ENCODE data around the gene SRGAP1. TPM values are rescaled to one million over a fixed set of nuclear protein-coding genes. Genes with fewer than 3 reads are reported as not detected.
A peak's percentile ranks its signal among the peaks of the same experiment; 100 is the strongest.
"Not testable (repeated sequence)": the region's sequence is repeated elsewhere in the genome, so short reads cannot be mapped to it uniquely, and the experiment has no call there.

SRGAP1 gene
- total RNA-seq, 2 experiments from 2014 or later = 0.03 to 0.08 TPM

GRCh38 chr12:63816031-63816430, 28.5 kb upstream of the SRGAP1 start:
- Mint-ChIP-seq H3K4me1 (peaks cover 13% of the 10 kb centered on the region), H3K27me3 (peaks cover 6% of the 10 kb centered on the region), H3K36me3 (peaks cover 2% of the 10 kb centered on the region), H3K9me3 (peaks cover 4% of the 10 kb centered on the region), H3K4me3 (no peak overlapping the region), H3K27ac (no peak overlapping the region)
- POLR2A ChIA-PET = no interaction called here
- ATAC-seq (ENCODE audit: low read depth) = no peak
- no peak for DNase-seq

DNA sequence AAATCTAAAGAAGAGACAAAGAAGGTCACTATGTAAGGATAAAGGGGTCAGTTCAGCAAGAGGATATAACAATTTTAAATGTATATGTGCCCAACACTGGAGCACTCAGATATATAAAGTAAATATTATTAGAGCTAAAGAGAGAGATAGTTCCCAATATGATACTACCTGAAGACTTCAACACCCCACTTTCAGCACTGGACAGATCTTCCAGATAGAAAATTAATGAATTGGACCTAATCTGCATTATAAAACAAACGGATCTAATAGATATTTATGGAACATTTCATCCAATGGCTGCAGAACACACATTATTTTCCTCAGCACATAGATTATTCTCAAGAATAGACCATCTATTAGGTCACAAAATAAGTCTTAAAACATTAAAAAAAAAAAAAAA, 24.1 kb upstream of the SRGAP1 start:
- DNase-seq = no peak
- POLR2A ChIA-PET = no interaction called here
- no peak overlapping the region for H3K27ac Mint-ChIP-seq
- H3K36me3 Mint-ChIP-seq = peaks cover 2% of the 10 kb centered on the region
- H3K4me1 Mint-ChIP-seq = peaks cover 10% of the 10 kb centered on the region
- peaks cover 4% of the 10 kb centered on the region for H3K9me3 Mint-ChIP-seq
- ATAC-seq (ENCODE audit: low read depth) = no peak
- no peak overlapping the region for H3K4me3 Mint-ChIP-seq
- H3K27me3 Mint-ChIP-seq = peaks cover 17% of the 10 kb centered on the region

DNA sequence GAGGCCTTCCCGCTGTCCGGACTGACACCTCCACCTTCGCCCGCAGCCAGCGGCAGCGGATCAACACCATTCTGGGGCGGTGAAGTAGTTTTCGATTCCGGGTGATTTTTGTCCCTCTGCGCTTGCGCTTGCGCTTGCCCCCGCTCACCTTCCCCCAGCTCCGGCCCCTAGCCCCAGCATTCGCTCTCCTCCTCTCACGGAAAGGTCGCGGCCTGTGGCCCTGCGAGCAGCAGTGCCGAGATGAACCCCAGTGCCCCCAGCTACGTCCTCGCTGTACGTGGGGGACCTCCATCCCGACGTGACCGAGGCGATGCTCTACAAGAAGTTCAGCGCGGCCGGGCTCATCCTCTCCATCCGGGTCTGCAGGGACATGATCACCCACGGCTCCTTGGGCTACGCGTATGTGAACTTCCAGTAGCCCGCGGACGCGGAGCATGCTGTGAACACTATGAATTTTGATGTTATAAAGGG, 22.7 kb upstream of the SRGAP1 start:
- DNase-seq = peak; percentile 43
- H3K27me3 Mint-ChIP-seq = peaks cover 17% of the 10 kb centered on the region
- peaks cover 2% of the 10 kb centered on the region for H3K36me3 Mint-ChIP-seq
- POLR2A ChIA-PET = no interaction called here
- peak overlapping the region; percentile 82 for H3K4me3 Mint-ChIP-seq
- H3K9me3 Mint-ChIP-seq = peaks cover 4% of the 10 kb centered on the region
- H3K27ac Mint-ChIP-seq = peak overlapping the region; percentile 78
- ATAC-seq (ENCODE audit: low read depth) = peak; percentile 47
- peaks cover 7% of the 10 kb centered on the region for H3K4me1 Mint-ChIP-seq

- DNase-seq (no peak), ATAC-seq (ENCODE audit: low read depth) (no peak)
- Mint-ChIP-seq H3K4me3 (peak overlapping the region; percentile 82), H3K9me3 (peaks cover 4% of the 10 kb centered on the region), H3K4me1 (peaks cover 7% of the 10 kb centered on the region), H3K27me3 (peaks cover 17% of the 10 kb centered on the region), H3K27ac (no peak overlapping the region), H3K36me3 (peaks cover 2% of the 10 kb centered on the region)
- POLR2A ChIA-PET = no interaction called here
Observed at GRCh38 chr12:63822352-63822751, 22.1 kb upstream of the SRGAP1 start.

GRCh38 chr12:63823040-63823439, 21.5 kb upstream of the SRGAP1 start:
- Mint-ChIP-seq H3K4me3 (no peak overlapping the region), H3K4me1 (peaks cover 7% of the 10 kb centered on the region), H3K27ac (no peak overlapping the region), H3K36me3 (peaks cover 2% of the 10 kb centered on the region), H3K9me3 (peaks cover 4% of the 10 kb centered on the region), H3K27me3 (peaks cover 17% of the 10 kb centered on the region)
- ATAC-seq (ENCODE audit: low read depth) = no peak
- DNase-seq = no peak
- POLR2A ChIA-PET = no interaction called here

GRCh38 chr12:63826006-63826585, 18.4 kb upstream of the SRGAP1 start:
- no peak overlapping the region for H3K4me3 Mint-ChIP-seq
- ATAC-seq (ENCODE audit: low read depth) = no peak
- H3K27ac Mint-ChIP-seq = no peak overlapping the region
- DNase-seq = no peak
- peaks cover 22% of the 10 kb centered on the region for H3K27me3 Mint-ChIP-seq
- H3K4me1 Mint-ChIP-seq = peaks cover 7% of the 10 kb centered on the region
- H3K36me3 Mint-ChIP-seq = no peaks in the 10 kb centered on the region
- peaks cover 3% of the 10 kb centered on the region for H3K9me3 Mint-ChIP-seq
- POLR2A ChIA-PET = no interaction called here

DNA sequence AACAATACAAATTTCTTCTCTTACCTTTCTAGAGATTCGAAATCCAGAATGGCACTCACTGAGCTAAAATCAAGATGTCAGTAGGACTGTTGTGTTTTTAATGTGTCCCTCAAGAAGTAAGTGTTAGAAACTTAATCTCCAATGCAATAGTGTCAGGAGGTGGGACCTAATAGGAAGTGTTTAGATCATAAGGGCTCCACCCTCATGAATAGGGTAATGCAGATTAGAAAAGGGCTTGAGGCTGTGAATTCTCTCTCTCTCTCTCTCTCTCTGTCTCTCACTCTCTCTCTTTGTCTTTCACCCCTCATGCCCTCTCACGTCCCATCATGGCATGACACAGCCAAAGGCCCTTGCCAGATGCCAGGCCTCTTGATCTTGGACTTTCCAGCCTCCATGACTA, 15.6 kb upstream of the SRGAP1 start:
- no peaks in the 10 kb centered on the region for H3K4me1 Mint-ChIP-seq

GRCh38 chr12:63836046-63836445, 8.5 kb upstream of the SRGAP1 start:
- Mint-ChIP-seq H3K4me3 (no peak overlapping the region), H3K27ac (no peak overlapping the region), H3K27me3 (peaks cover 25% of the 10 kb centered on the region), H3K36me3 (no peaks in the 10 kb centered on the region), H3K9me3 (no peaks in the 10 kb centered on the region), H3K4me1 (no peaks in the 10 kb centered on the region)
- no peak for ATAC-seq (ENCODE audit: low read depth)
- DNase-seq = no peak
- POLR2A ChIA-PET = interaction anchor here (0.5 kb wide), 1 partner anchor 21 kb away, joined by 3 read pairs; no protein-coding TSS in a partner anchor

More for the DNA sequence above, 15.6 kb upstream of the SRGAP1 start:
- DNase-seq (no peak), ATAC-seq (ENCODE audit: low read depth) (no peak)
- no peak overlapping the region for H3K27ac Mint-ChIP-seq
- peaks cover 18% of the 10 kb centered on the region for H3K27me3 Mint-ChIP-seq
- no peaks in the 10 kb centered on the region for H3K36me3 Mint-ChIP-seq
- no peak overlapping the region for H3K4me3 Mint-ChIP-seq
- POLR2A ChIA-PET = no interaction called here
- peaks cover 3% of the 10 kb centered on the region for H3K9me3 Mint-ChIP-seq

- no peak overlapping the region for H3K27ac Mint-ChIP-seq
- peaks cover 19% of the 10 kb centered on the region for H3K27me3 Mint-ChIP-seq
- H3K36me3 Mint-ChIP-seq = no peaks in the 10 kb centered on the region
- POLR2A ChIA-PET = no interaction called here
- no peaks in the 10 kb centered on the region for H3K9me3 Mint-ChIP-seq
- H3K4me3 Mint-ChIP-seq = no peak overlapping the region
- ATAC-seq (ENCODE audit: low read depth) (no peak), DNase-seq (no peak)
- H3K4me1 Mint-ChIP-seq = no peaks in the 10 kb centered on the region
Observed at GRCh38 chr12:63836936-63837335, 7.6 kb upstream of the SRGAP1 start.

- H3K27me3 Mint-ChIP-seq = peaks cover 24% of the 10 kb centered on the region
- H3K4me1 Mint-ChIP-seq = no peaks in the 10 kb centered on the region
- POLR2A ChIA-PET = no interaction called here
- no peaks in the 10 kb centered on the region for H3K9me3 Mint-ChIP-seq
- H3K4me3 Mint-ChIP-seq = no peak overlapping the region
- DNase-seq (no peak), ATAC-seq (ENCODE audit: low read depth) (no peak)
- H3K27ac Mint-ChIP-seq = no peak overlapping the region
- H3K36me3 Mint-ChIP-seq = no peaks in the 10 kb centered on the region
Observed at GRCh38 chr12:63838411-63838810, 6.1 kb upstream of the SRGAP1 start.

GRCh38 chr12:63841011-63841410, 3.5 kb upstream of the SRGAP1 start:
- no peaks in the 10 kb centered on the region for H3K36me3 Mint-ChIP-seq
- H3K9me3 Mint-ChIP-seq = no peaks in the 10 kb centered on the region
- H3K4me1 Mint-ChIP-seq = peaks cover 5% of the 10 kb centered on the region
- DNase-seq (no peak), ATAC-seq (ENCODE audit: low read depth) (no peak)
- no peak overlapping the region for H3K4me3 Mint-ChIP-seq
- H3K27ac Mint-ChIP-seq = no peak overlapping the region
- POLR2A ChIA-PET = no interaction called here
- peaks cover 33% of the 10 kb centered on the region for H3K27me3 Mint-ChIP-seq

DNA sequence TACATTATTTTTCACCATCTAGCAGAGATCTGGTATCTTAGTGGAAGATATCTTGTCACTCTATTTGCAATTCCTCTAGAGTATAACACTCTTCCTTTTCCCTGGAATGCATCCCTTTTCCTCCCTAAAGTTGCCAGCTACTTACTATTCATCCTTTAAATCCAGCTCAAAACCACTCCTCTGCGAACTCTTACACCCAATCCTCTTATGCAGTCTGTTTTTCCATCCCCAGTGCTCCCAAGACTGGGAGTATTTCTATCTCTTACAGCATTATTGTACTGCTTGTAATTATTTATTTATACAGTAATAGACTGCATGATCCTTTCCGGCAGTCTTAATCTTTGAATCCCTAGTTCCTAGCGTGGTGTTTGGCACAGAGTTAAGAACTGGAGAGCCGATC, 2.9 kb upstream of the SRGAP1 start:
- no peak for ATAC-seq (ENCODE audit: low read depth)
- POLR2A ChIA-PET = no interaction called here
- H3K27ac Mint-ChIP-seq = no peak overlapping the region

DNA sequence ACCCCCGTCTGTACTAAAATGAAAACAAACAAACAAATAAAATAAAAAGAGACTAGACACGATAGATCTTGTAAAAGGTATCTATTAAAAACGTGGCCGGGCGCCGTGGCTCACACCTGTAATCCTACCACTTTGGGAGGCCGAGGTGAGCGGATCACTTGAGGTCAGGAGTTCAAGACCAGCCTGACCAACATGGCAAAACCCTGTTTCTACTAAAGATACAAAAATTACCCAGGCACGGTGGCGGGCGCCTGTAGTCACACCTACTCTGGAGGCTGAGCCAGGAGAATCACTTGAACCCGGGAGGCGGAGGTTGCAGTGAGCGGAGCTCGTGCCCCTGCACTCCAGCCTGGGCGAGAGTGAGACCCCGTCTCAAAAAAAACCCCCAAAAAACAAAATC, 1.8 kb upstream of the SRGAP1 start:
- H3K36me3 Mint-ChIP-seq; H3K27ac Mint-ChIP-seq; DNase-seq; H3K4me1 Mint-ChIP-seq; ATAC-seq (ENCODE audit: low read depth); H3K9me3 Mint-ChIP-seq; POLR2A ChIA-PET: not testable (repeated sequence)
- peak overlapping the region; percentile 62 for H3K4me3 Mint-ChIP-seq
- H3K27me3 Mint-ChIP-seq = peaks cover 33% of the 10 kb centered on the region

More for the DNA sequence above, 2.9 kb upstream of the SRGAP1 start:
- Mint-ChIP-seq H3K36me3 (no peaks in the 10 kb centered on the region), H3K4me3 (no peak overlapping the region), H3K27me3 (peaks cover 32% of the 10 kb centered on the region), H3K4me1 (peaks cover 5% of the 10 kb centered on the region), H3K9me3 (no peaks in the 10 kb centered on the region)
- DNase-seq = no peak

DNA sequence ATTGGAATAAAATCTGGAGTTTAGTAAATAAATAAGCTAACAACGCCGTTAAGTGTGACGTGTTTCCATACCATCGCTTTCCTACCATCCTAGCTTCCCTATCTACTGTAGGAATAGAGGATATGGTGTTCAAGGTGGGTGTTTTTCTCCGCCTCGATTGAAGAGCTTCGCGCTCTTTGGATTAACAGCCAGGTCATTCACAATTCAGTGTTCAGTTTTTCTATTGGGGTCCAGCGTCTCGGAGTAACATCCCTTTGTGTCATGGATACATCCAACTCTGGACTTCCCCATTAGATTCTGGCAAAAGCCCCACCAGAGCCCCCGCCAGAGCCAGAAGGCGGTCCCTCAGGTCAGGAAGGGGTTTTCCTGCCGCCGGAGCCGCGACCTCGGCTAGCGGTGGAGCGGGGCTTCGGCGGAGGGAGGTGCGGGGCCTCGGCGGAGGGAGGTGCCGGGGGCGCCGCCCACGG, 1.2 kb upstream of the SRGAP1 start:
- Mint-ChIP-seq H3K4me3 (peak overlapping the region; percentile 62), H3K9me3 (no peaks in the 10 kb centered on the region), H3K27ac (no peak overlapping the region), H3K4me1 (peaks cover 5% of the 10 kb centered on the region), H3K36me3 (no peaks in the 10 kb centered on the region), H3K27me3 (peaks cover 38% of the 10 kb centered on the region)
- DNase-seq (no peak), ATAC-seq (ENCODE audit: low read depth) (no peak)
- POLR2A ChIA-PET = no interaction called here
